ENCODE data around the gene LMO4. TPM values are rescaled to one million over a fixed set of nuclear protein-coding genes. Genes with fewer than 3 reads are reported as not detected.

The LMO4 gene
- total RNA-seq, 2 donors from 2014 or later = 31.5 to 46.6 TPM

DNA sequence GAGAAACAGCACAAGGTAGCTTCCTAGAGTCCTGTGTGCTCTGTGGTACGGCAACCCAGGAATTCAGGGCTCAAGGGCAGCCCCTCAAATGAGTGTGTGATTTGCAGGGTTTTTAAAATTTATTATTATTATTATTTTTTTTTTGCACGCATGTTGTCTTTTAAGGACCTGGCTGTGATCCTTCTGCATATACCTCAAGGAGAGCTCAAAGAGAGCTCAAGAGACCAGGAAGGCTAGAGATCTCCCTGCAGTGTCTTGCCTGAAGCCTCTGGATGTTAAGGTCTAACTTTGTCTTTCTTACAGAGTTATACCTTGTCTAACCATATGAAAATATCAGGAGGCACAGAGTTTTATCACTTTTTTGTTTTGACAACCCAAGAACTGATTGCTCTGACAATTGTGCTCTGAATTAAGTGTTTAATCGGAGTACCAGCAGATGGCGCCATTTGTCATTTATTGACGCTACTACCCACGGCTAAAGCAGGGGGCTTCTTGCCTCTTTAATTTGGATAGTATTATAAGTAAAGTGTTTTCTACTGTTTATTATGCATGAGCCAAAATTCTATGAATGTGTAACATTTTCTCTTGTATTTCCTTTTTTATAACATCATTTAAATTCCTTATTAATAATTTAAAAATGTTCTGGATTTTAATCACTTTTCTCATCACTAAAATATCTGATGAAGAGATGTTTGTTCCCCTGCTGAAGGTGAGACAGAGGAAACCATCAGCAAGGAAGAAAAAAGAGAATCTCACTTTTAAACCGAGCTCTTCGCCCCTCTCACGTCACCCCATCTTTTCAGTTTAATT lies 35.8 kb upstream of the LMO4 start:
- DNase-seq (ENCODE audit: low spot score) (no peak), ATAC-seq (ENCODE audit: insufficient number of reproducible peaks, low FRiP score, low read depth) (peak; percentile 39)
- H3K27me3 ChIP-seq (replicated peaks; ENCODE audit: insufficient read depth) = no peaks in the 10 kb centered on the region
- no peaks in the 10 kb centered on the region for H3K9me3 ChIP-seq
- no peaks in the 10 kb centered on the region for H3K36me3 ChIP-seq
- H3K27ac ChIP-seq = no peak overlapping the region
- H3K4me1 ChIP-seq (ENCODE audit: control insufficient read depth in 1 of 2, low read depth in 2 of 2) = no peaks in the 10 kb centered on the region
- no peak overlapping the region for H3K4me3 ChIP-seq
- TF ChIP-seq CTCF (IDR thresholded peaks at IDR 0.05) = peak; percentile 65

GRCh38 chr1:87294633-87295032 lies 34.0 kb upstream of the LMO4 start:
- ATAC-seq (ENCODE audit: insufficient number of reproducible peaks, low FRiP score, low read depth) (no peak), DNase-seq (ENCODE audit: low spot score) (no peak)
- Histone ChIP-seq H3K9me3 (no peaks in the 10 kb centered on the region), H3K36me3 (no peaks in the 10 kb centered on the region), H3K27me3 (replicated peaks; ENCODE audit: insufficient read depth) (no peaks in the 10 kb centered on the region), H3K4me1 (ENCODE audit: control insufficient read depth in 1 of 2, low read depth in 2 of 2) (no peaks in the 10 kb centered on the region), H3K27ac (no peak overlapping the region), H3K4me3 (no peak overlapping the region)
- no peak for TF ChIP-seq CTCF (IDR thresholded peaks at IDR 0.05)

DNA sequence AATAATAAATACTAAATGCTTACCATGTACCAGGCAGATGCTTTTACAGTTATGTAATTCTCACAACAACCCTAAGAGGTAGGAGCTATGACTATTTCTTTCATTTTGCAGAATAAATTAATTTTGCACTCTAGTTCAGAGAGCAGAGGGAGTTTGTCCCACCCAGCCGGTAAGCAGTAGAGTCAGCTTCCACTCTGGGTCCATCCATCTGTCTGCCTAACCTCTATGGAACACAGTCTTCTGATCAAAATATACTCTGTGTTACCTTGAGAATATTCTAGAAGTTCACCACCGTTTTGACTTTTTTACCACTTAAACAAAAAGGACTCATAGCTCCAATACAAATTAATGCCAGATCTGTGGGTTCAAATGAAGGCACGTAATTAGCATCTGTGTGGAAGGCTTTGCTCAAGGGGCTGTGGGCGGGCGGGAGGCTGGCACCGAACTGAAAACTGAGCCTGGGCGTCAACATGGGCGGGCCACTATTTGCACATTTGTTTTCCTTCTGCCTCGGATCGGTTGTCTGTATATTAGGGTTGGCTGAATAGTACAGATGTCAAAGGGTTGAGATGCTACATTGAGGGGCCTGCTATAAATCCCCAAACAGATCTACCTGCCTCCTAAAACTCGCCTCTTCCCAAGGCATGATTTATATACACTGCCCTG lies 33.1 kb upstream of the LMO4 start:
- no peaks in the 10 kb centered on the region for H3K9me3 ChIP-seq
- no peak overlapping the region for H3K27ac ChIP-seq
- H3K36me3 ChIP-seq = no peaks in the 10 kb centered on the region
- H3K27me3 ChIP-seq (replicated peaks; ENCODE audit: insufficient read depth) = no peaks in the 10 kb centered on the region
- no peak for ATAC-seq (ENCODE audit: insufficient number of reproducible peaks, low FRiP score, low read depth)
- H3K4me1 ChIP-seq (ENCODE audit: control insufficient read depth in 1 of 2, low read depth in 2 of 2) = no peaks in the 10 kb centered on the region
- no peak for DNase-seq (ENCODE audit: low spot score)
- TF ChIP-seq CTCF (IDR thresholded peaks at IDR 0.05) = no peak
- no peak overlapping the region for H3K4me3 ChIP-seq

DNA sequence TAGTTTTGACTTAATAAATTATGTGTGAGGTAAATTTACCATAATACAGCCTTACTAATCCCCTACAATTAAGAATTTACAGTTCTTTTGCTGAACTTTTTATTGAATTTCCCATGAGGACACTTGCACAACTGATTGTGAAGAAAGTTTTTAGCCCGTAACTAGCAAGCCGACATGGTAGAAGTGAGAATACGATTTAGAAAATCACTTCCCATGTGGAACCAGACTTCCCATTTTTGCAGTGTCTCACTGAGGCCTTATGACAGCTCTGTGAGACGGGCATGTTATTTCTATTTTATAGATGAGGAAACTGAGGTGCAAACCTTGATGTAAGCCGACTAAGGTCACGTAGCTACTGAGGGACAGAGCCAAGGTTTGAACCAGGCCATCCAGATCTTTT lies 32.5 kb upstream of the LMO4 start:
- Histone ChIP-seq H3K4me3 (no peak overlapping the region), H3K36me3 (no peaks in the 10 kb centered on the region), H3K9me3 (no peaks in the 10 kb centered on the region), H3K27ac (no peak overlapping the region), H3K4me1 (ENCODE audit: control insufficient read depth in 1 of 2, low read depth in 2 of 2) (no peaks in the 10 kb centered on the region), H3K27me3 (replicated peaks; ENCODE audit: insufficient read depth) (no peaks in the 10 kb centered on the region)
- no peak for TF ChIP-seq CTCF (IDR thresholded peaks at IDR 0.05)
- DNase-seq (ENCODE audit: low spot score) = no peak
- no peak for ATAC-seq (ENCODE audit: insufficient number of reproducible peaks, low FRiP score, low read depth)

DNA sequence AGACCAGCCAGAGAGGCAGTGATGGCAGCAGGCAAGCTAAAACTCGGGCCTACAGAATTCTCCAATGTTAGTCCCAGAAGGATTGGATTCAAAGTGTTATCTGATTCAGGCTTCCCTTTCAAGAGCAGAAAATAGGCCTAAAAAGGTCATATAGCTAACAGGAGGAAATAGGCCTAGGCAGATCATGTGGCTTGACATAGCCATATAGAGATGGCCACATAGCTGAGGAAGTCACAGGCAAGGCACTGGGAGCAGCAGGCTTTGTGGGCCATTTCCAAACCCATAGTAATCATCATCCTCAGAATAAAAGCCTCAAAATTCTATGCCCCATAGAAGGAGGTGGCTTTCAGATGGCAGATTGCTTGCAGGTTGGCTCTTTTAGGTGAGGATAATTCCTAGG lies 29.0 kb upstream of the LMO4 start:
- H3K4me3 ChIP-seq = no peak overlapping the region
- H3K4me1 ChIP-seq (ENCODE audit: control insufficient read depth in 1 of 2, low read depth in 2 of 2) = no peaks in the 10 kb centered on the region
- H3K9me3 ChIP-seq = no peaks in the 10 kb centered on the region
- H3K36me3 ChIP-seq = no peaks in the 10 kb centered on the region
- no peak overlapping the region for H3K27ac ChIP-seq
- ATAC-seq (ENCODE audit: insufficient number of reproducible peaks, low FRiP score, low read depth) (no peak), DNase-seq (ENCODE audit: low spot score) (no peak)
- no peak for TF ChIP-seq CTCF (IDR thresholded peaks at IDR 0.05)
- no peaks in the 10 kb centered on the region for H3K27me3 ChIP-seq (replicated peaks; ENCODE audit: insufficient read depth)
